Measurements from ENCODE around the gene TBC1D14. TPM values are rescaled to one million over a fixed set of nuclear protein-coding genes. Genes with fewer than 3 reads are reported as not detected.

TBC1D14 gene
- polyA plus RNA-seq, 1 experiment: 35.8 TPM

DNA sequence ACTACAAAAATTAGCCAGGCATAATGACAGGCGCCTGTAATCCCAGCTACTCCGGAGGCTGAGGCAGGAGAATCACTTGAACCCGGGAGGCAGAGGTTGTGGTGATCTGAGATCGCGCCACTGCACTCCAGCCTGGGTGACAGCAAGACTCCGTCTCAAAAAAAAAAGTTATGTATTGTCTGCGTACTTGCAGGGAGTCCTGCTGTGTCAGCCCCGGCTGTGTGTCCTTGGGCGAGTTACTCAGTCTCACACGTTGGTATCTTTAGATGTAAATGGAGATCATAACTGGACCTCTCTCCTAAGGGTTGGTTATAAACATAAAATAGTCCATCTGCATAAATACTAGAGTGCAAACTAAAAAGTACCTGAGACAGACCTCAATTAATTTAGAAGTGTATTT lies 22.7 kb upstream of the TBC1D14 start:
- POLR2A ChIA-PET: no interaction called here
- Histone ChIP-seq H3K4me3 (ENCODE audit: low read depth, low read length) (no peak overlapping the region), H3K36me3 (ENCODE audit: control insufficient read depth, insufficient read depth, low read length) (no peaks in the 10 kb centered on the region; the same call in 1 of the 2 replicates), H3K27me3 (ENCODE audit: control insufficient read depth, insufficient read depth, low read length) (no peaks in the 10 kb centered on the region)
- CTCF ChIA-PET: interaction anchor here (0.9 to 6.9 kb wide), 8 partner anchors 10 to 215 kb away, joined by 3 to 42 read pairs (median 4); no protein-coding TSS in a partner anchor
- no peak for DNase-seq (ENCODE audit: low read depth)
- TF ChIP-seq, protein P1, sequence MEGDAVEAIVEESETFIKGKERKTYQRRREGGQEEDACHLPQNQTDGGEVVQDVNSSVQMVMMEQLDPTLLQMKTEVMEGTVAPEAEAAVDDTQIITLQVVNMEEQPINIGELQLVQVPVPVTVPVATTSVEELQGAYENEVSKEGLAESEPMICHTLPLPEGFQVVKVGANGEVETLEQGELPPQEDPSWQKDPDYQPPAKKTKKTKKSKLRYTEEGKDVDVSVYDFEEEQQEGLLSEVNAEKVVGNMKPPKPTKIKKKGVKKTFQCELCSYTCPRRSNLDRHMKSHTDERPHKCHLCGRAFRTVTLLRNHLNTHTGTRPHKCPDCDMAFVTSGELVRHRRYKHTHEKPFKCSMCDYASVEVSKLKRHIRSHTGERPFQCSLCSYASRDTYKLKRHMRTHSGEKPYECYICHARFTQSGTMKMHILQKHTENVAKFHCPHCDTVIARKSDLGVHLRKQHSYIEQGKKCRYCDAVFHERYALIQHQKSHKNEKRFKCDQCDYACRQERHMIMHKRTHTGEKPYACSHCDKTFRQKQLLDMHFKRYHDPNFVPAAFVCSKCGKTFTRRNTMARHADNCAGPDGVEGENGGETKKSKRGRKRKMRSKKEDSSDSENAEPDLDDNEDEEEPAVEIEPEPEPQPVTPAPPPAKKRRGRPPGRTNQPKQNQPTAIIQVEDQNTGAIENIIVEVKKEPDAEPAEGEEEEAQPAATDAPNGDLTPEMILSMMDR (IDR thresholded peaks at IDR 0.05; ENCODE audit: insufficient read depth, low read depth, low read length): no peak

DNA sequence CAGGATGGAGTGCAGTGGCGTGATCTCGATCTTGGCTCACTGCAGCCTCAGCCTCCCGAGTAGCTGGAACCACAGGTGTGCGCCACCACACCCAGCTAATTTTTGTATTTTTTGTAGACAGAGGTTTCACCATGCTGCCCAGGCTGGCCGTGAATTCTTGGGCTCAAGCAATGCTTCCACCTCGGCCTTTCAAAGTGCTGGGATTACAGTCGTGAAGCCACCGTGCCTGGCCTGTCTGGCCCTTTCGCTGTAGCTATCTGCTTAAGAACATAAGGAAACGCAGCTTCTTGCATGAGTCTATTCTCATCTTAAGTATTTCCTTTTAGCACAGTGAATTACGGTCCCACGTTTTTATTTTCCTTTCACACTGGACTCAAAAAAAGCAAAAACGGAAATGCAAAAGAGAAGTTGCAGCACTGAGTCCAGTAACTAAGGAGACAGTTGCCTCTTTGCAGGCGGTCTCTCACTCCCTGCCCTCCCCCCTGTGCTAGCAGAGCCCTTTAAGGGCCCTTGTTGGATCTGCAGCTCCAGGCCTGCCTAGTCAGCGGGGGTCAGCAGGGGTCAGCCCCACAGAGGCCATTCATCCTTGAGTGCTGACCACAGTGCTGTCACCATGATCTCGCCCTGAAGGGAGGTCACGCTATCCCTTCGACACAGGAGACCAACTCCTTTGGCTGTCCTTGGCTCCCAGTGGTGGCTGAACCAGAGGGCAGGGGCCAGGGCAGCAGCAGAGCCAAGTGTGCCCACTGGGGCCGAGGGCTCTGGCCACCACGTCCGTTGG lies 21.8 kb upstream of the TBC1D14 start:
- TF ChIP-seq, protein P1 (IDR thresholded peaks at IDR 0.05; ENCODE audit: insufficient read depth, low read depth, low read length): no peak
- CTCF ChIA-PET: interaction anchor here (0.6 to 6.9 kb wide), 6 partner anchors 14 to 556 kb away, joined by 3 to 42 read pairs (median 3); partner anchors contain the start of gene TBC1D14
- no peak overlapping the region for H3K4me3 ChIP-seq (ENCODE audit: low read depth, low read length)
- H3K36me3 ChIP-seq (ENCODE audit: control insufficient read depth, insufficient read depth, low read length): no peaks in the 10 kb centered on the region
- no peaks in the 10 kb centered on the region for H3K27me3 ChIP-seq (ENCODE audit: control insufficient read depth, insufficient read depth, low read length)
- POLR2A ChIA-PET: no interaction called here
- no peak for DNase-seq (ENCODE audit: low read depth)

DNA sequence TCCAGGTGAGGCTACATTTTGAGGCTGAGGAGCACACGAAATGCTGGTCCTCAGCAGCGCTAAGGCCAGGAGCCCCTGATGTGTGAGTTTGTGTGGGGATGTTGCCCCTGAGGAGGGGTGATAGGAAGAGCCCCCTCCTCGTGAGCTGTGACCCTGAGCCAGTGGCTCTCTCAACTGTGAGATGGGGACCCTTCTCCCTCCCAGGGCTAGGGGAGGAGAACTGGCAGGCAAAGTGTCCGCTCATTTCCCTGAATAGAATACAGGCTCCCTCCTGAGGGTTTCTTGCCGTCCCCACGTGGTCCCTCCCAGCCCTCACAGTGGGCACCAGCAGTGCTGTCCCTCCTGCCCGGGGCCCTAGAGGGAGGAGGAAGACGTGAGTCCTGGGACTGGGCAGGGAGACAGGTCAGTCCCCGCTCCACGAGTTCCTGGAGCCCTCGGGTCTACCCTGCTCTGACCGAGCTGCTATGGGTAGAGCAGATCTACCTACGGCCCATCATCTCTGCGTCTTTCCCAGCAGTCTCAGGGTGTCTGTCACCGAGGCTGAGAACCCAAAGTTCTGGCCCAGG lies 21.0 kb upstream of the TBC1D14 start:
- ChIA-PET CTCF (no interaction called here), POLR2A (no interaction called here)
- DNase-seq (ENCODE audit: low read depth): no peak
- Histone ChIP-seq H3K36me3 (ENCODE audit: control insufficient read depth, insufficient read depth, low read length) (no peaks in the 10 kb centered on the region), H3K4me3 (ENCODE audit: low read depth, low read length) (no peak overlapping the region), H3K27me3 (ENCODE audit: control insufficient read depth, insufficient read depth, low read length) (no peaks in the 10 kb centered on the region)
- TF ChIP-seq, protein P1 (IDR thresholded peaks at IDR 0.05; ENCODE audit: insufficient read depth, low read depth, low read length): no peak

DNA sequence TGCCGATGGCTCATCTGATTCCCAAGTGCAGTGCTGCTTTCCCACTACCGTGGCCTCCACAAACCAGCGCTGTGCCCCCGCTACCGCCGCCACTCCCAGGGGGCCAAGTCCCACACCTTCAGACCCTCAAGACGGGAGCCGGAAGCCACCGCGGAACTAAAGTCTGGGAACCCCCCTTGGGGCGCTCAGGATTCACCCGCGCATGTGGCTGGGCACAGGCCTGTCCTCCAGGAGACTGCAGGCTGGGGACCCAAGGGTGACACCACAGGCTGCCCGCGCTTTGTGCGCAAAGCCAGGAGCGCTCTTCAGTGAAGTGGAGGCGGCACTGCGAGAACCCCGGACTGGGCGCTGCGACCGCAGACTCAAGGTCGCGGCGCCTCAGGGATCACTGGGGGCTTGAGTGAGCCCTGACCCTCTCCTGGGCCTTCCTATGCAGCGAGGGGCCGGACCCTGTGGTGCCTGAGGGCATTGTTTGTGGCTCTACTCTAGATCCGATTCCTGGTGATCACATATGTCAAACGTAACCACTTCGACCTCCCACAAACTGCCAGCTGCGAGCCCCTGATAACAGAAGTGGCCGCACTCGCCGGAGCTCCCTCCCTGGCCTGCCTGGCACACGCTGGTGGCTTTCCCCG lies 20.4 kb upstream of the TBC1D14 start:
- Histone ChIP-seq H3K36me3 (ENCODE audit: control insufficient read depth, insufficient read depth, low read length) (no peaks in the 10 kb centered on the region), H3K27me3 (ENCODE audit: control insufficient read depth, insufficient read depth, low read length) (no peaks in the 10 kb centered on the region), H3K4me3 (ENCODE audit: low read depth, low read length) (no peak overlapping the region)
- DNase-seq (ENCODE audit: low read depth): no peak
- POLR2A ChIA-PET: no interaction called here
- CTCF ChIA-PET: no interaction called here
- TF ChIP-seq, protein P1 (IDR thresholded peaks at IDR 0.05; ENCODE audit: insufficient read depth, low read depth, low read length): no peak

DNA sequence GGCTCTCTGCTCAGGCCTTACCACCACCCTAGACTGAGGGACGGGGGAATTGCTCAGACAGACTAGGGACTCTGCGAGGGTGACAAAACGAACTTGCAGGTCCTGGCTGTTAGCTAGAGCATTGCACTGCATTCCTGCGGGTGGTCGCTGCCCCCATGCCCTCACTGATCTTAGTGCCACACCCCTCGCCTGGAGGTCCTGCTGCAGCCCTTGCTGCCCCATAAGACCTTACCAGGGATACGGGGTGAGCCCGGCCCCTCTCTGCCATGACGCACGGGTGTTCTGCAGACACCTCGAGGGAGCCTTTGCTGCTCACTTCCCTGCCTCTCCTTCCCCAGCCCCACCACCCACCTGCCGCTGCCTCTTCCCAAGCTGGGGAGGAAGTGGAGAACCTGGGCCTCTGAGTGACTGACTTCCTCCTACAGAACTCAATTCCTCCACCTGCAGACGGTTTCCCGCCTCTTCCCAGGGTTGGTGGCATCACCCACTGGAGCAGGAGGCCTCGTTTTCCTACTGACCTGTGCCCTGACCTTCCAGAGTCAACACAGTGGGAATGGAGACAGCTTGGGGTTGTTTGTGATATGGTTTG lies 19.8 kb upstream of the TBC1D14 start:
- Histone ChIP-seq H3K4me3 (ENCODE audit: low read depth, low read length) (no peak overlapping the region), H3K36me3 (ENCODE audit: control insufficient read depth, insufficient read depth, low read length) (no peaks in the 10 kb centered on the region), H3K27me3 (ENCODE audit: control insufficient read depth, insufficient read depth, low read length) (no peaks in the 10 kb centered on the region)
- no peak for DNase-seq (ENCODE audit: low read depth)
- ChIA-PET CTCF (no interaction called here), POLR2A (no interaction called here)
- TF ChIP-seq, protein P1 (IDR thresholded peaks at IDR 0.05; ENCODE audit: insufficient read depth, low read depth, low read length): no peak
